HG02642 (cell line): ENCODE results near the gene RRP15.
"Not testable (repeated sequence)": the region's sequence is repeated elsewhere in the genome, so short reads cannot be mapped to it uniquely, and the experiment has no call there.

Source experiments
- ATAC-seq: cut with Tn5 transposase; IDR thresholded peaks from one replicate; pipeline ENCODE4 v1.9.1; 2021; ENCODE audit warnings: mild to moderate bottlenecking; ENCODE audit not compliant: unreplicated experiment, poor library complexity

Gene RRP15

DNA sequence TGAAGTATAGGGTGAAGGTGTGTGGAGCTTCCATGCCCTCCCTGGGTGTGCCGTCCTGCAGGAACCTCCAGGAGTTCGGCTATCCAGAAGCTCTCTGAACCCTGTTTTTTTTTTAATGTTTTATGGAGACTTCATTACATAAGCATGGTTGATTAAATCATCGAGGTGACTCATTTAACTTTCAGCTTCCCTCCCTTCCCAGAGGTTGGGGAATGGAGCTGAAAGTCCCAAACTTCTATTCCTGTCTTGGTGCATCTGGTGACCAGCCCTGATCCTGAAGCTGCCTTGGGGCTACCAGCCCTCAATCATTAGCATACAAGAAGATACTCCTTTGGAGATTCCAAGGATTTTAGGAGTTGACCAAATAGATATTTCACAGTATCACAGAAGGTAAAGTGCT lies 9.5 kb downstream of the RRP15 start:
- no peak for ATAC-seq

DNA sequence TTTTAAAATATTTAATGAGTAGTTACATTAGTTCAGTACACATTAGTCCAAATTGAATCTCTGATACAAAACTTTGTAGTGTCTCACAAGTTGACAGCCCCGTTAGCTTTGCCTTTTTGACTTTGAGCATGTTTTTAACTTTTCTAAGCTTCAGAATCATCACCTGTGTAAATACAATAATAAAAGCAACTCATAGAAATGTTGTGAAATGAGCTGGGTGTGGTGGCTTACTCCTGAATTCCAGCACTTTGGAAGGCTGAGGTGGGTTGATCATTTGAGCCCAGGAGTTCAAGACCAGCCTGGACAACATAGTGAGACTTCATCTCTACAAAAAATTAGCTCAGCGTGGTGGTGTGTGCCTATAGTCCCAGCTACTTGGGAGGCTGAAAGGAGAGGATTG lies 11.1 kb downstream of the RRP15 start:
- ATAC-seq = no peak

DNA sequence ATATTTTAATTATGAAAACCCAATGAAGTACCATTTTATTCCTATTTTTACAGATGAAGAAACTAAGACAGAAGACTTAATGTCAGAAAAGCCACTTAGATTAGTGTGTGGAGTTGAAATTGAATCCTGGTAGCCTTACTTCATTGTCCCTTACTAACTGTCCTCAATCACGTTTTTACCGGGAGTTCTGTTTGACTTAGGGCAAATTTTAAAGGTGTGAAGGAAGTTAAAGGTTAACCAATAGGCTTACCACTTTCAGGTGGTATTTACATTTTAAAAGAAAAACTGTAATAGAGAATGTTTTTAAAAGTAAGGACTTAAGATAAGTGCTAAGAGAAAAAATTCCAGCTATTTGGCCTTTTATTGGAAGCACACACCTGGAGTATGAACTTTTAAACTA lies 12.4 kb downstream of the RRP15 start:
- no peak for ATAC-seq

DNA sequence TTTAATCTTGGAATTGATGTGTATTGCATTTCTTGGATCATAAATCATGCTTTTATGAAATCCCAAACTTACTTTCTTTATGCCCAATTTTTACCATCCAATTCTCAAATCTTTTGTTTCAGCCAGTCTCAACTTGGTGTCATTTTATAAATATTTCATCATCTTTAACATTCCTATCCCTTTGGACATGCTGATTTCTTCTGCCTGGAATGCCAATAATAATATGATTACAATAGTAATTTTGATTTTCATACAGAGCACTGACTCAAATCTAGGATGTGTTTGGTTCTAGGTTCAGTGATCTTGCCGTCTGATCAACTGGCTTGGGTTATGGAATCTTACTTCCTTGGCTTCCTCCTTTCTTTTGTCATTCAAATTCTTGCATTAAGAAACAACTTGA lies 12.8 kb downstream of the RRP15 start:
- no peak for ATAC-seq

DNA sequence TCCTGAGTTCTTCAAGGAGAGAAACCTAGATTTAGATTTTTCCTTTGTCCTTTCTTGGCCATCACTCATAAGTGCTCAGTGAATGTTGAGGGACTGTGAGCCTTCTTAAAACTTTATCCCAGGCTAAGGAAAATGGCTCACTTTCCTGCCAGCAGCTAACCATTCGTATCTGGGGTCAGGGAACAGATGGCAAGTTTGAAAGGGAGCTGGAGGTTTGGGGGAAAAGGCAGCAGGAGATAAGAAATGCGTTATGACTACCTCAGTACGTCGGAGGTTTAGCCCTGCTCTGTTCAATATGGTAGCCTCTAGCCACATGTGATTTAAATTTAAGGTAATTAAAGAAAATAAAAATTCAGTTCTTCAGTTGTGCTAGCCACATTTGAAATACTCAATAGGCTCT lies 13.3 kb downstream of the RRP15 start:
- ATAC-seq = no peak

DNA sequence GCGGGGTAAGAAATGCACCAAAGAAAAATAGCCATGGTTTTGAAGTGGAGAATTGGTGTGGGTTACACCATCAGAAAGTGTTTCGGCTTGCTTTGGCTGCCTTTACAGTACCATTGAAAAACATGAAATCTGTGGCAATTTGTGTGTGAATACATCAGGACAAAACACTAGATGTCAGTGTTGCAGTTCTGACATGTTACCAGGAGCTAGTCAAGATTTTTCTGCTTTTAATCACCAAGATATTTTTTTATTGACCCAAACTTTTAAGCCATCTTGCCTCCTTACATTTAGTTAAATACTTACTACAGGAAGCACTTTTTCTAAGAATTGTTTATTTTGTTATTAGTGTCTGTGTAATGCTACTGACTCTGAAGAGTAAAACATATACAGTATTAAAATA lies 14.3 kb downstream of the RRP15 start:
- ATAC-seq = no peak

DNA sequence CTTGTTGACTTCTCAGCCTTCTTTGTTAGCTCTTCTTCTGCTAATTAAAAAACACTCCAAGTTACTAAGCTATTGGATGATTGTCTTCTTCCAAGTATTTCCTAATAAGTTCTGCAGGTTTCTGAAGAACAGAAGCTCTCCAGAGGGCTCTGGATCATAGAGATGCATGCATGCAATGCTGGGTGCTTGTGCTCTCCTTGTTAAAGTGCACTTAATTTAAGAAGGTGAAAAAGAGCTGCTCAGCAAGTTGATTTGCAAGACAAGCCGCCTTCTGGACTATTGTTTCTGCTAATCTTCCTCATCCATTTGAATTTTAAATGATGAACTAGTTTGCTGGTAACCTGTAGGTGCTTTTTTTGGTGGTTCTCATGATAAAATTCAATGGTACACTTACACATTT lies 16.1 kb downstream of the RRP15 start:
- no peak for ATAC-seq

DNA sequence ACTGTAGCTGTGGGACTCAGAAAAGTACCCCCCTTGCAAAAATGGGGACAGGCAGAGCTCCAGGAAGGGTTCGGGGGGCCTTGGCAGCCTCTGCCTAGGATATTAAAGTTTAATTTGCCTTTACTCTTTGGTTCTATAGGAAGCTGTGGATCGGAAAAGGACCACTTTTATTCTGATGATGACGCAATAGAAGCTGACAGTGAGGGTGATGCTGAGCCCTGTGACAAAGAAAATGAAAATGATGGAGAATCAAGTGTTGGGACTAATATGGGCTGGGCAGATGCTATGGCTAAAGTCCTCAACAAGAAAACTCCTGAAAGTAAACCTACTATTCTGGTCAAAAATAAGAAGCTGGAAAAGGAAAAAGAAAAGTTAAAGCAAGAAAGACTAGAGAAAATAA lies 17.1 kb downstream of the RRP15 start:
- no peak for ATAC-seq

DNA sequence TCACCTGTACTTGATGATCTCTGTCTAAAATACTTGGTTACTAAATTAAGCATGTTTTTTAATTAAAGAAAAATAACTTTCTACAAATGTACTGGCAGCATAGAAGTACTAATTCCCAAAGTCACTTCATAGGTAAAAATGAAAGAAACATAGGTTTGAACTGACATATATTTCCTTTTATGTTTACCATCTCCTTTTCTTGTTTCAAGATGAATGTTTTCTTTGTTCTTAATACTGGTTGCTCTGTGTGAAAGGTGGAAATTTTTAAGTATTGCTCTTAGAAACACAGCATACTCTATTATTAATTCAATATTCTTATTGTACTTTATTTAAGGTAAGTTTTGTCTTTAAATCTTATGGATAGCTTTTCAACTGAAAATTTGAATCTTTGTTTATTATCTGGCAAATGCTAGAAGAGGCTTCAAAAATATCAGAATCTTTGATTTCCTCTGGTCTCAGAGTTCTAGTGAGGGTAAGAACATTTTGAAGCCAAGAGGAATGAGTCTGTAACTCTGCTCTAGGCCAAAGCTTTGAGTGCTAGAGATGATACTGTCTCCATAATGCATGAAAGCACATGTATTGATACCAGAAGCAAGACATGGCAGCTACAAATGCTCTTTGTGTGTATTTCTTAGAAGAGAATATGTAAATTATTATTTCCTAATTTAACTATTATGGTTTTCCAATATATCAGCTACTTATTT lies 18.2 kb downstream of the RRP15 start:
- ATAC-seq = no peak

DNA sequence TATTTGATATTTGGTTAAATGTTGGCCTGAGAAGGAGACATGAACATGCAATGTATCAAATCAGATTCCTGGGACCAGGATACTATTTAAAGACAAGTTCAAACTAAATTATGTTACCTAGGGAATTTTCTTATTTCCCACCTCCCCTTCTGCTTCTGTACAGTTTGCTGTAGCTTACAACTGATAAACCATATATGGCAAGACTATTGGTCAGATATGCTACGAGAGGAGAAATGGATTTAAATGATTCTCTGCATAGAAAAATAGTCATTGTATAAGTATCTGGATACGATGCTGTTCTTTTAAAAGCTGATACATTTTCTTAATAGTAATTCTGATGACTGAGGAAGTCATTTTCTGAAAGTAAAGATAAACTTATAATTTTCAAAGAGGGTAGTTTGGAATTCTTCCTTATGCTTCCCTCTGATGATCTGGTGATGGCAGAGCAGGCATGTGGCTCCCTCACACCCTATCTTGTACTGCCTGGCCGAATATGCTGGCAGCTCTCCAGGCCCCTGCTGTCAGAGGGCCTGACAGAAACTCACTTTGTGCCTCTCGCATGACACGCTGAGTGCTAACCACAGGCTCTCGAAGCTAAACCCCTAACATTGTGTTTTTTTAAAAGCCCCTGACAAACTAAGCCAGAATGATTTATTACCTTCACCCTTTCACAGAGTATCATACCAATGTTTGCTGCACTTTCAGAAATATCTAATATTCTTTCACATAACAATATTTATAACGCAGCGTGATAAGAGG lies 19.4 kb downstream of the RRP15 start:
- peak; percentile 90 for ATAC-seq

DNA sequence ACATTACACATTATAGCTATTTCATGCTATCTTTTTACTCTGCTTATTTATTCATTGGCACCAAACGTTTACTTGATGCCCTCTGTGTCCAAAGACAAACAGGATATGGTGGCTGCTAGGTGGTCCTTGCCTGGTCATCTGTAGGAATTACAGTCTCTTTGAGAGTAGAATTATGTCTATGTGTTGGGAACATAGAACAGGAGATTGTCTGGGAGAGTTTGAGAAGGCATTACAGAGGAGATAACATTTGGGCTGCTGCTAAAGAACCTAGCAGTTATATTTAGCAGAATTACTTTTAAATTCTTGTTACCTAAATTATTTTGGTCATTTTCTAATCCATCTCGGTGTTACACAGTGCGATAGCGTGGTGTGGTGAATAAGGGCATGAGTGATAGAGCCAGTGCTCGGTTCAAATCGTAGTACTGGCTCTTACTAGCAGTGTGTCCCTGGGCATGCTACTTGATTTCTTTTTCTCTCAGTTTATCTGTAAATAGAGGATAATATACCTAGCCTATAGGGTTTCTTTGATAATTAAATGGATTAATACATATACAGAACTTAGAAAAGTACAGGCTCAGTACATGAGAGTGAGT lies 20.5 kb downstream of the RRP15 start:
- ATAC-seq = no peak

DNA sequence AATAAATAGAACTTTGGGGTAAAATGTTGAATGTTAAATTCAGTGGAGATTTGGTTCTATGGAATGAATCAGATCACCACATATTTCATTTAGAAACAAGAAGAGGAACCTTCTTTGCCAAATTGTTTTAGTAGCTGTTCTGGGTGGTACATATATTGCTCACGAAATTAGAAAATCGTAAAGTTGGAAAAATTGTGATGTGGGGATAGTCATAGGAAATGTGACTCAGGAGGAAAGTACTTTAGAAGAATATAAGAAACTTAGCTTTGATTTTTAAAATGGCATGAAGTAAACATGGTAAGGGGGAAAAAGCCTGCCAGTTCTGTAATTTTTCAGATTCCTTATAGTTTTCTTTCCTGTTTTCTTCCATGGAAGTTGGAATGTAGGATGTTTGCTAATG lies 27.4 kb downstream of the RRP15 start:
- ATAC-seq = no peak

DNA sequence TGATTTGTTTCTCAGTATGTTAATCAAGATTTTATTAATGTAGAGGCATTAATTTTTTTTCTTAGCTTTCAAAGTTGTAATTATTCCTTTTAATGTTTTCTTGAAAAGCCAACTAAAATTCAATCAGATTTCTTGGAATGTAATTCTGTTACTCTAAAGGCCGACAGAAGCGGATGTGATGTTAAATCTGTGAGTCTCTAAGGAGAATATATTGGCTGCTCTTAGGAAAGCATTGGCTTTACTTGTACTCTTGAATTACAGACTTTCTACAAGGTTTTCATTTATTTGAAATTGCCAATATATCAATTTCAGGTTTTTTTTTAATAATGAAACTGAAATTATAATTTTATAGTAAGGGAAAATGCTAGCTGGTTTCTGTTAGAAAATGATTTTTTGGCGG lies 29.2 kb downstream of the RRP15 start:
- no peak for ATAC-seq

DNA sequence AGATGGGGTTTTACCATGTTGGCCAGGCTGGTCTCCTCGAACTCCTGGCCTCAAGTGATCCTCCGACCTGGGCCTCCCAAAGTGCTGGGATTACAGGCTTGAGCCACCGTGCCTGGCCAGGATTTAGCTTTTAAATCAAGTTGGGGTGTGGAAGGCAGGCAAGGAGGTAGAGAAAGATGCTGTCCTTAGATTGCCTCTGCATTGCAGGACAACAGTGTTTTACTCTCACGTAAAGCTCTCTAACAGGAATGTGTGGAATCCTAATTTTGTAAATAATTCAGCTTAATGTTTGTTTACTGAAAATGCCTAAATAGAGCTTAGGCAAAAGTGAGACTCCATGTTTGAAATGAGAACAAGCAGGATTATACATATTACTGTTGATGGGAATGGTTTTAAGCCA lies 30.5 kb downstream of the RRP15 start:
- ATAC-seq = no peak

DNA sequence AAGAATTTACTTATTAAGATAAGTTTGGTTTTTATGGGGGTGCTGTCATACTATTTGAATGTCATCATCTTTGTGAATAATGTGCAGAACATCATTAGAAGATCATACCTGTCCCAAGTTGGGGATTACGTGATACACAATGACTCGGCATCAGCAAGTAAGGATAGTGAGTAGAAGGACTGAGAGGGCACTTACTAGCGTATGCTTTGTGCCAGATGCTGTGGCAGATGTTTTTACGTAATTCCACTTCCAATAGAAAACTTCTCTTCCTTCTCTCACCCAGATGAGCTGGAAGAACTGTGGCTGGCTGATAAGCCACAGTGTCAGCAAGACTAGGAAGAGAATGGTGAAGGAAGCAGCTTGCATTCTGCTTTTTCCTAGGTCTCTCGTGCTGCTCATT lies 32.0 kb downstream of the RRP15 start:
- ATAC-seq = no peak

DNA sequence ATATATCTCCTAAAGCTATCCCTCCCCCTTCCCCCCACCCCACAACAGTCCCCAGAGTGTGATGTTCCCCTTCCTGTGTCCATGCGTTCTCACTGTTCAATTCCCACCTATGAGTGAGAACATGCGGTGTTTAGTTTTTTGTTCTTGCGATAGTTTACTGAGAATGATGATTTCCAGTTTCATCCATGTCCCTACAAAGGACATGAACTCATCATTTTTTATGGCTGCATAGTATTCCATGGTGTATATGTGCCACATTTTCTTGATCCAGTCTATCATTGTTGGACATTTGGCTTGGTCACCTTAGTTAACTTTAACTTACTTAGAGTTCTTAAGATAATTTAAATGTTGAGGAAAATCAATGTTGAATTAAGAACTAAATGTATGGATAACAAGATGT lies 35.1 kb downstream of the RRP15 start:
- not testable (repeated sequence) for ATAC-seq

DNA sequence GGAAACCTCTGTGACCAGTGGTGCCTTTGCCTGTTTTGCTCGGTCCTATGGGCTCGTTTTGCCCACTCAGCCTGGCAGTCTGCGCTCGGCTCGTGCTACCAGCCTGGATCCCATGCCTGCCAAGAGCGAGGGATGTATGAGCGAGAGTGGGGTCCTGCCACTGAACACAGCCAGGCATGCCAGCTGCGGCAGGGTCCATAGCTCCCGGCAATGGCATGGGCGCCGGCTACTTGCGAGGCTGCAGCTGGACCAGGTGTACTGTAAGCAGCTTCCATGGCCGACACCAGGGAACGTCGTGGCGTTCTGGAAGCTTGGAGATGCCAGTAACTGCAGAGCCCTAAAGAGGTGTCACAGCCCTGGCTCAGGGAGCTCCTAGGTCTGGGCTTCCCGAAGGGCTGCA lies 37.7 kb downstream of the RRP15 start:
- ATAC-seq = no peak

DNA sequence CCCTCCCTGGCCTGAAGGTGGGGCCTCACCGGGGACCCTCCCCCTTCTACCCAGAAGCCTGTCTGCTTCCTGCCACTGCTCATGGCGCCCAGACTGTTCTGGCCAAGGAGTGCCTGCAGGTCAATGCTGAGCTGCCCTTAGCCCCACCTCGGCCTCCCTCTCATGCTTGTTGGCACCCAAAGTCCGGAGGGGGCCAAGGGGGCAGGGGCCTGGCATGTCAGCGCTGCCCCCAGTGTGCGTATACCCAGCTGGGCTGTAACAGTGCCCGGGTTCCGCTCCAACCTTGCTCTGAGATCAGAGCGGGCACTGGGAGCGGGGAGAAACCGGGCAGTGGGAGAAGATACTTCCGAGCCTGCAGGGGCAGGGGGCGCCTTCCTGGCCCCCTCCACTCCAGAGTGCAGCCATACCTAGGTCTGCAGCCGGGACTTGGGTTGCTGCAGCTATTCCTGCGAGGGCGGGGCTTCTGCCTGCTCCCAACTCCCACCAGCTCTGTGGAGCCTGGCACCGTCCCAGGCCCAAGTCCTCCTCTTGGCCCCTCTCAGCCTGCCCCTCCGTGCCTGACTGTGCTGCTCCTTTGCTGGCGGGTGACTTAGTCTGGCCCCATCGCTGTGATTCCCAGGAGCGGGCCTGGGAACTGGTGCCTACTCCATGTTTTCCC lies 38.6 kb downstream of the RRP15 start:
- no peak for ATAC-seq

DNA sequence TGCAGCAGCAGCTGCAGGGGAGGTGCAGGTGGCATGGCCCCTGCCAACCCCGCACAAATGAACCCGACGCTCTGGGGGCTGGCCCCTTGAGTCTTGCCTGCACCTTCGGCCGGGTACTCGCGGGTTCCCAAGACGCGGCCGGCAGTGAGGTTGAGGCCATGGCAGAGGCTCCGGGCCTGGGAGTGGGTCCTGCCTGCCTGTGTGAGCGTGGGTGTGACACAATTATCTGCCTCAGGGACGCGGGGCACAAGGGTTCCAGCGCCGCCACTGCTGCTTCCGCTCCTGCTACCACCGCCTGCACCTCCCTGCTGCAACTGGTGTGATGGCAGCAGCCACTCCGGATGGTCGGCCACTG lies 39.1 kb downstream of the RRP15 start:
- no peak for ATAC-seq

DNA sequence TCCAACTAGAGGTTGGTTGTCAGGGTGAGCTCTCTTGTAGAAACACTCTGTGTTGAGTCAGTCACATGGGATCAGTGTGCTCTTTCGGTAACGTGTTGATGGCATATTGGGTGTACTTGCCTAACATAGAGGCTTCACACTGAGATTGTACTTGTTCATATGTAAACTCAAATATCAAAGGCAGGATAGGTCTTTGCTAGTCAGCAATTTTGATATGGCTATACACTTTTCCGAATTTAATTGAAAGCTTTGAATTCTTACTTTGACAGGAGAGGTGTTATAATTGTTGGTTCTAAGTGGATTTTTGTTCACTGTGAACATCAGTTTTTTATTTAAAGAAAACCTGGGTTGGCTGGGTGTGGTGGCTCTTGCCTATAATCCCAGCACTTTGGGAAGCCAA lies 43.7 kb downstream of the RRP15 start:
- no peak for ATAC-seq

DNA sequence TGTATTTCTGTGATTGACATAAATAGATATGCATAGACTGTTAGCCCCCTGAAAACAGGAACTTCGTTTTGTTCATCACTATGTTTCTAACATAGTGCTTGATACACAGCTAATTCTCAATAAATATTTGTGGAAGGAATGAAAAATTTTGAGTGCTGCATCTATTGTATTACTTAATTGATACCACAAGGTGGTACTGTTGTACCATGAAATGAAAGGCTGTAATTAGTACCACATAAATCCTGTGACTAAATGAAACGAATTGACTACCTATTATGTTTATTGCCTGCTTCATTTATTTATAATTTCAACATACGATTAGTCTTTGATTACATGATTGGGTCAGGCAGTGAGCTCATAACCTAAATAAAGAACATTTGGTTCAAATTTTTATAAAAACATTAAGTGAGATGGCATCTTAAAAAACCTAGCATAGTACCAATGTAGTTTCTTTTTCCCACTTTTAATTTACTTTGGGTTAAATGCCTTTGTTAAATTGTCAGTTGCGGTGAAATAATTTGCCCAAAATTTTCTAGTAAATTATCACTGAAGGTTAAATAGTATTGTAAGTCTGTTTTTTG lies 45.0 kb downstream of the RRP15 start:
- no peak for ATAC-seq
